Measurements from ENCODE around the gene SYP. TPM values are rescaled to one million over a fixed set of nuclear protein-coding genes. Genes with fewer than 3 reads are reported as not detected.
"Not testable (repeated sequence)": the region's sequence is repeated elsewhere in the genome, so short reads cannot be mapped to it uniquely, and the experiment has no call there.

Gene SYP
- total RNA-seq, 3 donors from 2014 or later (not counting 1 experiment from before 2014, with no cell fraction given) = 0.36 to 1.0 (median 0.80) TPM

DNA sequence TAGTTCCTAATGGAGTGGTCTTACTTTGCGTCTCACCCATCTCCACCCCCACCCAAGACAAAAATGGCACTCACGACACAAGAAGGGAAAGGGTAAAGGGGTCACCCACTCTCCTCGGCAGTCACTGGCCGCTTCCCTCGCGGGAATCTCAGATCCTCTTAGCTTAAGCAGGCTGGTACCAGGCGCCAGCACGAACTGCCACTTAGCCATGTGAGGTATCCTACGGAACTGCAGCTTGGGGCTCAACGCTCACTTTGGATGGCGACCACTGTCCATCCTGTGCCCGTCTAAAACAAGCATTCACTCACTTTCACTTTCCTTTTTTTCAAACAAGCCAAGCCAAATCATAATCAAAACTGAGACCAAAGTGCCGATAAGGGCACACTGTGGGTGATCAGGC, 52.1 kb downstream of the SYP start:
- H3K36me3 Mint-ChIP-seq = no peaks in the 10 kb centered on the region
- Histone ChIP-seq H3K27me3 (ENCODE audit: control insufficient read depth, insufficient read depth, low read length) (no peaks in the 10 kb centered on the region), H3K36me3 (ENCODE audit: control insufficient read depth, insufficient read depth, low read length) (no peaks in the 10 kb centered on the region), H3K4me3 (ENCODE audit: low read length) (no peak overlapping the region), H3K4me1 (ENCODE audit: control insufficient read depth, insufficient read depth, low read length) (no peaks in the 10 kb centered on the region), H3K9me3 (ENCODE audit: control insufficient read depth, insufficient read depth, low read length) (no peaks in the 10 kb centered on the region), H3K27ac (ENCODE audit: low read length) (no peak overlapping the region)
- TF ChIP-seq, protein P1, sequence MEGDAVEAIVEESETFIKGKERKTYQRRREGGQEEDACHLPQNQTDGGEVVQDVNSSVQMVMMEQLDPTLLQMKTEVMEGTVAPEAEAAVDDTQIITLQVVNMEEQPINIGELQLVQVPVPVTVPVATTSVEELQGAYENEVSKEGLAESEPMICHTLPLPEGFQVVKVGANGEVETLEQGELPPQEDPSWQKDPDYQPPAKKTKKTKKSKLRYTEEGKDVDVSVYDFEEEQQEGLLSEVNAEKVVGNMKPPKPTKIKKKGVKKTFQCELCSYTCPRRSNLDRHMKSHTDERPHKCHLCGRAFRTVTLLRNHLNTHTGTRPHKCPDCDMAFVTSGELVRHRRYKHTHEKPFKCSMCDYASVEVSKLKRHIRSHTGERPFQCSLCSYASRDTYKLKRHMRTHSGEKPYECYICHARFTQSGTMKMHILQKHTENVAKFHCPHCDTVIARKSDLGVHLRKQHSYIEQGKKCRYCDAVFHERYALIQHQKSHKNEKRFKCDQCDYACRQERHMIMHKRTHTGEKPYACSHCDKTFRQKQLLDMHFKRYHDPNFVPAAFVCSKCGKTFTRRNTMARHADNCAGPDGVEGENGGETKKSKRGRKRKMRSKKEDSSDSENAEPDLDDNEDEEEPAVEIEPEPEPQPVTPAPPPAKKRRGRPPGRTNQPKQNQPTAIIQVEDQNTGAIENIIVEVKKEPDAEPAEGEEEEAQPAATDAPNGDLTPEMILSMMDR (IDR thresholded peaks at IDR 0.05) = no peak
- no peaks in the 10 kb centered on the region for H3K9me3 Mint-ChIP-seq
- DNase-seq = no peak
- ATAC-seq = no peak
- 92% methylated on average over 13 of the region's 13 CpGs for WGBS (ENCODE audit: insufficient coverage)
- no peak overlapping the region for H3K4me3 Mint-ChIP-seq
- intact Hi-C loops (cut with micrococcal nuclease) = no loop called here
- no peaks in the 10 kb centered on the region for H3K4me1 Mint-ChIP-seq
- H3K27me3 Mint-ChIP-seq (ENCODE audit: low read depth in 2 of 2) = no peaks in the 10 kb centered on the region
- no peak overlapping the region for H3K27ac Mint-ChIP-seq

DNA sequence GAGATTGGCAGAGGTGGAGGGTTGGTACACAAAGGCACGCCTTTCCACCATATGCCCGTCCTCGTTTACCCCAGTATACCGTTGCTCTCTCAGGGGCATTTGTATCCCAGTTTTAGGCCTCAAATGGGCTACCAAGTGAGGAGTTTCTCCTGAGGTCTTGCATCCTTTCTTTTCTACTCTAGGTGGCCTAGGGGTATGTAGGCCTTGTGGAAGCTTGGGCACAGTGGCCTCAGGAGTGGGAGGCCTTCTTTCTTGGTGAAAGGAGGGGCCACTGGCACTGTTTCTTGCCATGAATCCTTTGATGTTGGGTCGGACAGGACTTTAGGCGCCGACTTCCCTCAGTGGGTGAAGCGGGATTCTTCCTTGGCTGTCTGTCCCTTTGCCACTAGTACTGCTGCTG, 52.7 kb downstream of the SYP start:
- 100% methylated on average over 8 of the region's 8 CpGs for WGBS (ENCODE audit: insufficient coverage)
- no peaks in the 10 kb centered on the region for H3K27me3 Mint-ChIP-seq (ENCODE audit: low read depth in 2 of 2)

DNA sequence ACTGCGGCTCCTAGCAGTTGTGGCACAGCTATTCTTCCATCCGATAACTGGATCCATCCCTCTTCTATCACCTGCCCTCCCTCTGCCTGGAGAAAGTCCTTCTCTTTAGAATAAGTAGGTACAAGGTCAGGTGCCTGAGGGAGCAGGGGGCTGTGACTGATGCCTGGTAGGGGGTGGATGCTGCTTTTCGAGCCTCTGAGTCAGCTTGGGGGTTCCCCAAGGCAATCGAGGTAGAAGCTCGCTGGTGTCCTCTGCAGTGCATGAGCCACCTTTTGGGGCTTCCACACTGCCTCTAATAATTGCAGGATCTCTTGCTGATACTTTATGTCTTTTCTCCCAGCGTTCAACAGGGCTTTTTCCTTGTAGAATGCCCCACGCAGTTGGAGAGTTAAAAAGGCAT, 56.8 kb downstream of the SYP start:
- intact Hi-C loops (cut with micrococcal nuclease); H3K4me3 ChIP-seq (ENCODE audit: low read length); H3K27ac ChIP-seq (ENCODE audit: low read length); H3K4me3 Mint-ChIP-seq; H3K36me3 ChIP-seq (ENCODE audit: control insufficient read depth, insufficient read depth, low read length); H3K4me1 Mint-ChIP-seq; H3K9me3 Mint-ChIP-seq; DNase-seq; H3K27ac Mint-ChIP-seq; H3K27me3 ChIP-seq (ENCODE audit: control insufficient read depth, insufficient read depth, low read length); H3K27me3 Mint-ChIP-seq (ENCODE audit: low read depth in 2 of 2); ATAC-seq; H3K4me1 ChIP-seq (ENCODE audit: control insufficient read depth, insufficient read depth, low read length): not testable (repeated sequence)
- H3K9me3 ChIP-seq (ENCODE audit: control insufficient read depth, insufficient read depth, low read length) = peaks cover 18% of the 10 kb centered on the region
- H3K36me3 Mint-ChIP-seq = peaks cover 19% of the 10 kb centered on the region
- 86% methylated on average over 5 of the region's 7 CpGs for WGBS (ENCODE audit: insufficient coverage)

More for the DNA sequence above, 52.7 kb downstream of the SYP start:
- no peaks in the 10 kb centered on the region for H3K9me3 Mint-ChIP-seq
- no peak overlapping the region for H3K27ac Mint-ChIP-seq
- H3K9me3 ChIP-seq (ENCODE audit: control insufficient read depth, insufficient read depth, low read length) = no peaks in the 10 kb centered on the region
- H3K4me3 ChIP-seq (ENCODE audit: low read length) = no peak overlapping the region
- no peaks in the 10 kb centered on the region for H3K36me3 Mint-ChIP-seq
- no peaks in the 10 kb centered on the region for H3K27me3 ChIP-seq (ENCODE audit: control insufficient read depth, insufficient read depth, low read length)
- no peak for DNase-seq
- H3K4me1 Mint-ChIP-seq = no peaks in the 10 kb centered on the region
- no peaks in the 10 kb centered on the region for H3K36me3 ChIP-seq (ENCODE audit: control insufficient read depth, insufficient read depth, low read length)
- no peaks in the 10 kb centered on the region for H3K4me1 ChIP-seq (ENCODE audit: control insufficient read depth, insufficient read depth, low read length)
- TF ChIP-seq, protein P1 (IDR thresholded peaks at IDR 0.05) = no peak
- no peak overlapping the region for H3K4me3 Mint-ChIP-seq
- no peak overlapping the region for H3K27ac ChIP-seq (ENCODE audit: low read length)
- no peak for ATAC-seq
- intact Hi-C loops (cut with micrococcal nuclease) = no loop called here

DNA sequence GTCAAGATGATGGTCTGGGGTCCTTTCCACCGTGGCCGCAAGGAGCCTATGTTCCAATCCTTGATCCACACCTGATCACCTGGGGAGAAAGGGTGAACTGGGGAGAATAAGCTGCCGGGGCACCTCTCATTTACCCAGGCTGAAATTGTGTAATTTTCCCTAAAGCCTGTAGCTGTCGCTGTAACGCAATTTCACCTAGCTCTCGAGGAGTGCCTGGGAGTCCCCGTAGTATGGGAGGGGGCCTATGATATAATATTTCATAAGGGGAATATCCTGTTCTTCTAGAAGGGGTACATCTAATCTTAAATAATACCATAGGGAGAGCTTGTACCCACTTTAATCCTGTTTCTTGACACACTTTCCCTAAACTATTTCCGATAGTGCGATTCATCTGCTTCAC, 57.7 kb downstream of the SYP start:
- peaks cover 19% of the 10 kb centered on the region for H3K36me3 Mint-ChIP-seq
- H3K27me3 ChIP-seq (ENCODE audit: control insufficient read depth, insufficient read depth, low read length); H3K4me1 ChIP-seq (ENCODE audit: control insufficient read depth, insufficient read depth, low read length); ATAC-seq; H3K27me3 Mint-ChIP-seq (ENCODE audit: low read depth in 2 of 2); H3K9me3 Mint-ChIP-seq; H3K27ac Mint-ChIP-seq; H3K4me3 ChIP-seq (ENCODE audit: low read length); H3K4me3 Mint-ChIP-seq; H3K4me1 Mint-ChIP-seq; intact Hi-C loops (cut with micrococcal nuclease); H3K36me3 ChIP-seq (ENCODE audit: control insufficient read depth, insufficient read depth, low read length); H3K27ac ChIP-seq (ENCODE audit: low read length): not testable (repeated sequence)
- peaks cover 18% of the 10 kb centered on the region for H3K9me3 ChIP-seq (ENCODE audit: control insufficient read depth, insufficient read depth, low read length)
- peak in 1 of 2 donors; percentile 33 for DNase-seq
- 52% methylated on average over 2 of the region's 9 CpGs for WGBS (ENCODE audit: insufficient coverage)

DNA sequence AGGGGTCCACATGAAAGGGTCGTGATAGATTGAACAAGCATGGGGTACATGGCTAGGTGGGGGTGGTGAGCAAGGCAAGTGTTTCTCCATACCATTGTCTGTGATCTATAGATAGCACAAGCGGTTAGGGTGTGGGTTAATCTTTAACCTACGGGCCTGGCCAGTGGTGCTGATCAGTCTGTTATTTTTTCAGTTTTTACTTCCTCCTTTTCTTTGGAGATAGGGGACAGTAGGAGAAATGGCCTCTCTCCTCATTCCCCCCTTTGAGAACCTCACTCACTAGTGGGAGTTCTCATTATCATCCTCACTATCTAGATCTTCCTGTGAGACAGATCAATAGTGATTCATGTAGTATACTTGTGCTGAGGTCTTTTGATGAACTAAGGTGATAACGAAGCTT, 60.3 kb downstream of the SYP start:
- H3K4me1 Mint-ChIP-seq = no peaks in the 10 kb centered on the region
- ATAC-seq = no peak
- H3K9me3 Mint-ChIP-seq = peaks cover 0 to 2% of the 10 kb centered on the region in 2 donors
- peaks cover 19% of the 10 kb centered on the region for H3K36me3 Mint-ChIP-seq
- Histone ChIP-seq H3K36me3 (ENCODE audit: control insufficient read depth, insufficient read depth, low read length) (no peaks in the 10 kb centered on the region), H3K4me1 (ENCODE audit: control insufficient read depth, insufficient read depth, low read length) (no peaks in the 10 kb centered on the region), H3K4me3 (ENCODE audit: low read length) (no peak overlapping the region), H3K9me3 (ENCODE audit: control insufficient read depth, insufficient read depth, low read length) (peaks cover 18% of the 10 kb centered on the region), H3K27me3 (ENCODE audit: control insufficient read depth, insufficient read depth, low read length) (no peaks in the 10 kb centered on the region), H3K27ac (ENCODE audit: low read length) (no peak overlapping the region)
- TF ChIP-seq, protein P1 (IDR thresholded peaks at IDR 0.05) = no peak
- intact Hi-C loops (cut with micrococcal nuclease) = no loop called here
- H3K27me3 Mint-ChIP-seq (ENCODE audit: low read depth in 2 of 2) = no peaks in the 10 kb centered on the region
- WGBS (ENCODE audit: insufficient coverage) = 82% methylated on average over 1 of the region's 4 CpGs
- no peak for DNase-seq
- H3K27ac Mint-ChIP-seq = no peak overlapping the region
- H3K4me3 Mint-ChIP-seq = no peak overlapping the region
